HG02981 (cell line): ENCODE measurements around the gene TMSB15B.
A peak's percentile ranks its signal among the peaks of the same experiment; 100 is the strongest.
"Not testable (repeated sequence)": the region's sequence is repeated elsewhere in the genome, so short reads cannot be mapped to it uniquely, and the experiment has no call there.

Experiments used
- ATAC-seq: cut with Tn5 transposase; IDR thresholded peaks from one replicate; pipeline ENCODE4 v1.9.1; 2021; ENCODE audit warnings: mild to moderate bottlenecking, moderate library complexity; ENCODE audit not compliant: unreplicated experiment

The TMSB15B gene

DNA sequence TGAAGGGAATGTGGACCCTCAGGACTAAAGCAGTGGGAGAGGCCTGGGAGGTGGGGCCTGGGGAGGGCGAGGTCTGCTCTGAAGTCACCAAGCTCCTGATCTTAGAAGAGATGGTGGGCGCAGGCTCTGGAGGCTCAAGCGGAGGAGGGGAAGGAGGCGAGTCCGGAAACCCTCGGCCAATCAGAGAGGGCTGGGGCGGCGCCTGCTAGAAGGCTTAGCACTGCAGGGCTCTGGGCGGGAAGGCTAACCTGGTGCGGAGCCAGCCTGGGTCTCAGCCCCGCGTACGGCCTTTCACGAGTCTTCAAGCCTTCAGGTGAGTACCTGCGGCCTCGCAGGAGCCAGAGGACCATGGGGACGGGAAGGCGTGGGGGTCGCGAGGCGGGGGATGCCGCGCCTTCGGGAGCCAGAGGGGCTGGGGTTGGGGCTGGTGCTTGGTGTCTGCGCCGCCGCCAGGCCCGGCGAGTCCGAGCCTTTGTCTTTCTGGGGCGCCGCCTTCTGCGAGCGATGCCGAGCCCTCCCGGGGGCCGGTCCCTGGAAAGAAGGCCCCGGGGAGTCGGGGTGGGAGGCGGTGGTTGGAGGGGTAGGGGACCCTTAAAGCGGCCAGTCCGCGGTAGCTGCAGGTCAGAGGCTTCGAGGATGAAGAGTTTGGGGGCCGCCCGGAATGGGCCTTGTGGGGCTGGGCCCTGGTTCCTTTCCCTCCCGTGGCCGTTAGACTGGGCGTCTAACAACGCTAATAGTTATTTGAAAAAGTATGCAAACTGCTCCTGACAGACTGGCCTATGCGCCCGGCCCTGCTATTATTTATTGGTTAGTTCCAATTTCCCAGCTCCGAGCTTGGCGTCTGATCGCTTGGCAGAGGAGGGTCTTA is at the start of gene TMSB15B:
Gene TMSB15B (plus strand): TSS at position 217 of the 868 bp plus-strand sequence.
- ATAC-seq, result peak; percentile 99

DNA sequence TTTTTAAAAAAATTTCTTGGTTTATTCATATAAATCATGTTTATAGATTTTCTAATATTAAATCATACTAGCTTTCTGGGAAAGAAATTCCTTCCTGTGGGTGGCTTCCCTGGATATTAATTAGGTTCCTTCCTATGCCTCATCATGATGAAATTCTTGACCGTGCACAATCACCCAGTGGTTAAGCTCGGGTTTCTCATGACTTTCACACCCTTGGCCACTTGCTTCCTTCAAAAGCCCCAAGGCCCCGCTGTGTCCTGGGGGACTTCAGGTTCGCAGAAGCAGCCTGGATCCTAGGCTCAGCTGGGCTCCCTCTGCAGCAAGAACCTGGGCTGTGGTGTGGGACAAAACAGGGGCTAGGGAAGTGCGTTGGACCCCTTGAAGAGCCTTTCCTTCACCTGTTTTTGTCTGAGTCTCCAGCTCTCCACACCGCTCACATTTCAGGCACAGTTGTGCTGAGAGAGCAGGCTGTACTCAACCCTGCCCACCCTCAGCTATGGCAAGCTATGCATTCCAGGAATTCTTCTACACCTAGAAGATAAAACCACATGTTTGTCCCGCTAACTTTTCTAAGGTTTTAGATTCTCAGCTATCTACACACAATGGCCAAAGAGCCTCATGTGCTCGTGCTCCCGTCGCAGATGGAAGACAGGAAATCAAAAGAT is 48.9 kb upstream of the TMSB15B start:
- ATAC-seq, result no peak

DNA sequence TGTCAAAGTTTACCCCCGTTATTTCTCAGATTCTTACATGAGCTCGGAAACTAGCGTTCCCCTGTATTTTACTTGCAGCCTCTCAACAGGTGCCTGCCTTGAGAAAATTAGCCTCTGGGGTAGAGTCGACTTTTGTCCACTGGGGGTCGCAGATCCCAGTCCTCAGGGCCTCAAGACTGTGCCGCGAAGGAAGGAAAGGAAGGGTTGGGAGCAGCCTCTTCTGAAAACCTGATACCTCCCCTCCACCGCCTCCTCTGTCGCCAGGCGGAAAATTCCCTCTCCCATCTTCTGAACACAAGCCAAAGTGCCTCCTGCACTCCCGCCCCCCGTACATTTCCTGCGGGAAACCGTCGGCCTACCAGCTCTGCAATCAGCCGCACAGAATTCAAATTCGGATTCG is 44.4 kb upstream of the TMSB15B start:
- ATAC-seq, result peak; percentile 33

DNA sequence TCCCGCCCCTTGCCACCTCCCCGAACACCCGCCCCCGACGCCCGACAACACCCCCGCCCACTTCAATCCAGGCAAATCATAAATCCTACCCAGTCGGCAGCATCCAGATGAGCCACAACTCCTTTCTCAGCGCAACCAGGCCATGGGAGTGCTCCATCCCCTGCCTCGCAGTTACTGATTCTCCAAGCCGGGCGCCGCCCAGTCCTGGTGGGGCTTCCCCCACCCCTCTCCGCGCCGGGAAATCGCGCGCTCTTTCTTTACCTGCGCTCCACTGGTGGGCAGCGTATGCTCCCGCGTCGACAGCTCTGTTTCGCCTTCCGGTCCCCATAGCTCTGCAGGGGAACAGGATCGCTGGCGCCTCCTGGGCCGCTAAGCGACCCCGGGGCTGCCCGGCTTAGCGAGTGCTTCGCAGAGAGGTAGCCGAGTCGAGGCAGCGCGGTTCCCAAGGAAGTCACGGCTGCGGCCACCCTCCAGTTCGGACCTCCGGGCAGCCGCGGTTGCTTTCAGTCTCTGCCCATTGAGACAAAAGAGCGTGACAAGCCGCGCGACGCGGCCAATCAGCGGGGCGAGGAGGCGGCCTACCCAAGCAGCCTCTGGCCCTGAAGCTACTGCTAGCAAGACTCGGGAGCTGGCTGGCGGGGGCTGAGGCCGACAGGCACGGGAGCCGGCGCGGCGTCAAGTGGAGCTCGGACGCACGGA is 43.7 kb upstream of the TMSB15B start:
- peak; percentile 51 for ATAC-seq

DNA sequence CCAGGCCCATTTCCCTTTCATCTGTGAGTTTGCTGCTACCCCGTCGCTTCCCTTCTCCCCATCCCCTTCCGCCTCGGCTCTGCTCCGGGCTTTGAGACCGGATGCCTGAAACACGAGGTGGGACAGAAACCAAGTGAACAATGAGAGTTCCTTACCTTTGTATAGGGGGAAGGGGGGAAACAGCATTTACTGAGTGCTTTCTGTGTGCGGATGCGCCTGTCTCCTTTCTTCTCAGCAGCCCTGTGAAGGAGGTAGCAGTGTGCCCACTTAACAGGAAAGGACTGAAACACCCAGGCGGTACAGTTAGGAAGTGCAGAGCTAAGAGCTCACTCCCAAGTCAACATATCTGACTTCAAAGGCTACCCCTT is 43.2 kb upstream of the TMSB15B start:
- peak; percentile 50 for ATAC-seq

DNA sequence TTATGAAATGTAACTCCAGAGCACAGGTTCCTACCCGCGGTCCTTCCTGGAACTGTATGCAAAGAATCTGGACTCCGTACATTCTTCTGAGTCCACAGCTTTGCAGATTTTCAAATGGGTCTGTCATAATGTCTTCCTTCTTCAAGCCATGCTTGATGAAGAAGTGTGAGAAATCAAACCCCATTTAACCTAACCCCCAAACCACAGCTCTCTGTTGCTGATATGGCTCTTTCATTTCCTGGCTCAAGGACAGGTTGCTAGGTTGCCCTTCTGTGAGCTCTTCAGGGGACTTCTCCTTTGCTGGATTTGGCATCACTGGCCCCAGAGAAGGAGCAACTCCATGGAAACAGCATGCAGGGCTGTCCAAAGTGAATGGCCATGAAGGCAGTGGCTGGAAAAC is 41.9 kb upstream of the TMSB15B start:
- ATAC-seq, result peak; percentile 52

DNA sequence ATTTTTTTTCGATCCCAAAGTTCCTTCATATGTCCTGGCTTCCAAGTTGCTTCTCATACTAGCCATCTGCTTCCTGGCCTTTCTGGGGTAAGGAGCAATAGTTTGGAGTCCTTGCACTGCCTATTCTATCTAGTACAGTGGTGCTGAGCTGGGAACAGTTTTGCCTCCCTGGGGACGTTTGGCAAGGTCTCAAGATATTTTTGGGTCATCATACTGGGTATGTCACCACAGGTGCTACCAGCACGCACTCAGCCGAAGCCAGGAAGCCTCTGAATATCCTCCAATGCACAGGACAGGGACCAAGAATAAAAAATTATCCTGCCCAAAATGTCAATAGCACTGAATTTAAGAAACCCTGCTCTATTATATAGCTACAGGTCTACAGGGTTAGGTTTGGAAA is 35.4 kb upstream of the TMSB15B start:
- no peak for ATAC-seq

DNA sequence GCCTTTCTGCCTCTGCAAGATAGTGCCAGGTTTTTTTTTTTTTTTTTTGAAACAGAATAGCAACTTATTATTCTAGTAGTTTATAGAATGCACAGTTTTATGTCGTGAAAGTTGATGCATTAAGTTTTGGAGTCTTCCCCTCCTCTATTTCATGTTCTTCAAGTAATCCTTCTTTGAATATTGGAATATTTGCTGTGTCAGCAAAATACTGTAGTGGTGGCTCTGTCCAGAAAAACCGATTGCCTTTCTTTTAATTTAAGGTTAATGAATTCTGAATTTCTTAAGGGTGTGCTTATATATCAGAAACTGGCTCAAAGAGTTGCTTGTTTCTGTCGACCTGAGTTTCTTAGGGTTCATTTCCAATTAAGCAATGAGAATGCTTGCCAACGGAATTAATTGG is 34.8 kb upstream of the TMSB15B start:
- ATAC-seq, result no peak

DNA sequence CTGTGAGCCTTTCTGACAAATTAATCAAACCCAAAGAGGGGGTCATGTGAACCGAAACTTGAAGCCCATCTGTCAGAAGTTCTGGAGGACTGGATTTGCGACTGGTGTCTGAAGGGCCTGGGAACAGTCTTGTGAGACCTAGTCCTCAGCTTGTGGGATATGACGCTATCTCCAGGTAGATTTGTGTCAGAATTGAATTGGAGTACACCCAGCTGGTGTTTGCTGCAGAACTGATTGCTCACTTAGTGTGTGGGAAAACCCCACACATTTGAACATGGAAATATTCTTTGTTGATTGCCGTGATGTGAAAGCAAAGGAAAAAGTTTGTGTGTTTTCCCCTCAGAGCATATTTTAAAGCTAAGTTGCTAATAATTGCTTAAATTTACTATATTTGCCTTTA is 30.3 kb upstream of the TMSB15B start:
- ATAC-seq, result peak; percentile 76

DNA sequence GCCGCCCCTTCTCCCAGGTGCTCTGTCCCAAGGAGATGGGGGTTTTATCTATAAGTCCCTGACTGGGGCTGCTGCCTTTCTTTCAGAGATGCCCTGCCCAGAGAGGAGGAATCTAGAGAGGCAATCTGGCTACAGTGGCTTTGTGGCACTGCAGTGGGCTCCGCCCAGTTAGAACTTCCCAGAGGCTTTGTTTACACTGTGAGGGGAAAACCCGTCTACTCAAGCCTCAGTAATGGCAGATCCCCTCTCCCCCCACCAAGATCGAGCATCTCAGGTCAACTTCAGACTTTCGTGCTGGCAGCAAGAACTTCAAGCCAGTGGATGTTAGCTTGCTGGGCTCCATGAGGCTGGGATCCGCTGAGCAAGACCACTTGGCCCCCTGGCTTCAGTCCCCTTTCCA is 22.2 kb upstream of the TMSB15B start:
- ATAC-seq, result not testable (repeated sequence)

DNA sequence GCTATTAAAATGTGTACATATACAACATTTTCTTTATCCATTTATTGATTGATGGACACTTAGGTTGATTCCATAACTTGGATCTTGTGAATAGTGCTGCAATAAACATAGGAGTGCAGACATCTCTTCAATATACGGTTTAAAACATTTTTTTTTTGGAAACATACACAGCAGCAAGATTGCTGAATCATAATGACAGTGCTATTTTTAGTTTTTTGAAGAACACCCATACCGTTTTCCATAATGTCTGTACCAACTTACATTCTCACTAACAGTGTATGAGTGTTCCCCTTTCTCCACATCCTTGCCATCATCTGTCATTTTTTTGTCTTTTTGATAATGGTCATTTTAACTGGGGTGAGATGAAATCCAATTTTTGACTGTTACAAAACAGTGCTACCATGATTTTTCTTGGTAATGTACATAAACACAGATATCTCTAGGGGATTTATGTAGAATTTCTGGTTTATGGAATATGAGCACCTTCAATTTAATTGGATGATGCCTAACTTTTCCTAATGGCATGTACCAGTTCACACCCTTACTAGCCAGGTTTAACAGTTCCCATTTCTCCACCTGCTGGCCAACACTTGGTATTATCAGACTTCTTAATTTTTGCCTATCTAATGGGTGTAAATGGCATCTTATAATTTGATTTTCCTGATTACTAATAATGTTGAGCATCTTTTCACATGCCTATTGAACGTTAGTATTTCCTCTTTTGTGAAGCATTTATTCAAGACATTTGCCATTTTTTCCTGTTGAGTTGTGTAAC is 21.0 kb upstream of the TMSB15B start:
- no peak for ATAC-seq

DNA sequence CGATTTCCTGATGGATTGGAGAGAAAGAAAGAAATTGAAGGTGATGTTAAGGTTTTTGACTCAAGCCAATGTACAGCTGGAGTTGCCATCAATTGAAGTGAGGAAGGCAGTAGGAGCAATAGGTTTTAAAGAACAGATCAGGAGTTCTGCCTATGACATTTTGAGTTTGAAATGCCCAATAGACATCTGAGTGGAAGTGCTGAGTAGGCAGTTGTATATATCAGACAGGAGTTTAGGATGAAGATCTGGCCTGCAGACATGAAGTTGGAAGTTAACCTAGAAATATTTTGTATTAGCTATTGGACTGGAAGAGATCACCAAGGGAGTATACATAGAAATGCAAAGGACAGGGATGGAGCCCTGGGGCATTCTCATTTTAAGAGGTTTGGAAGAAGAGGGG is 12.9 kb upstream of the TMSB15B start:
- ATAC-seq, result no peak

DNA sequence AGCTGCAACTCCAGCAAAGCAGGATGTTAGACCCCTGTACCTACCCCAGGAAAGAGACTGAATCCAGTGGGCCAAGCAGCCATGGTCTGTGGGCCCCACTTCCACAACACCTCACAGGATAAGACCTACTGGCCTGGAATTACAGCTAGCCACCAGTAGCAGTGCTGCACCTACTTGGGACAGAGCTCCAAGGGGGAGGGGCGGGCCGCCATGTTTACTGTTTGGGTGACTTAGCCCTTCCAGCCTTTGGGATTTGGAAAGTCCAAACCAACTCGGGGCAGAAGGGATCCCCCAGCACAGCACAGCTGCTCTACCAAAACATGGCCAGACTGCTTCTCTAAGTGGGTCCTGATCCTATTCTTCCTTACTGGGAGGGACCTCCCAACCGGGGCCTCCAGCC is 9.1 kb upstream of the TMSB15B start:
- ATAC-seq, result no peak

DNA sequence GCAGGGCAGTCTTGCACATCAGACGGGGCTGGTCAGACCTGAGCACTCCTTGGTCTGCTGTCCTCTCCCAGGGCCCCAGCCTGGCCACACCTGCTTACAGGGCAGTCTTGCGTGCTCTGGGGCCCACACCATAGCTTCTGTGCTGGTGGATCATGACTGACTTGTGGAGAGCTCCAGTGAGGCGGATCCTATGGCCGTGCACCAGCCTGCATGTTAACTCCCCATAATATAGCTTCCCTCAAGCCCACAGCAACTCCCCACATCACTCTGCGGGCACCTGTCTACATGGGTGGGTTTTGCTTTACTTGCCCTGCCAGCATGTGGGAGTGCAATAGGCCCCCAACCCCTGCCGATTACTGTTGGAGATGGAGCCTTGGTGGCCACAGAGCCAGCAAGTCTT is 8.2 kb upstream of the TMSB15B start:
- ATAC-seq, result no peak

DNA sequence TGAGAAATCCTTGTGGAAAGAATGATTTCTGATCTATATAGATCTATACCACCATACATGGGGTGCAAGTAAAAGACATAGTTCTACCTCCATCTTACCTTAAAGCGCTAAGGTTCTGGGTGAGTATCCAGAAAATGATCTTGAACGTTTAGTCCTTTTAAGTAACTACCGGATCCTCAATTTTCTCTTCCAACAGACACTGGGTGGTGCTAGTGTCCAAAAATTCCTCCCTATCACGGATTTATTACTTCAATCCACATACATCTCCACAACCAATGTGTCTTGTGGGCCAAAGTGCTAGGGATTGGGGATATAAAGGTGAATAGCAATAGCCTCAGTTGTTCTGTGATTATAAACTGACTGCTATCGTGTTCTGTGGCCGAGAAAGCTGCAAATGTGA is 1.8 kb upstream of the TMSB15B start:
- ATAC-seq, result not testable (repeated sequence)

DNA sequence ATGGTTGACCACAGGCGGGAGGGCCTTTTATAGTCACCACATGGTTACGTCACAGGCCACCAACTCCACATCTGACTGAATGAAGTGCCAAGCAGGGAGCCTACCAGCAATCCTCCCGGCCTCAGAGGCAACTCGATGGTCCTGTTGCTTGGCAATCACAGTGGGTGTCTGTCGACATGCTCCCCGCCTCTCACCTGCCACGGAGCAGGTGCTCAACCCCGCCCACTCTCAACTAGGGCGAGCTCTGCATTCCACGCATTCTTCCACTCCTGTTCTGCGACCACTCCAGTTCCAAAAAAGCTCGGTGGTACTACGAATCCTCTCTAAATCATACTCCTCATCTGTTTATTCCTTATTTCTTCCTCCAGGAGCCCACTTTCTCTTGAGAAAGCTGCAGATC is 21.1 kb downstream of the TMSB15B start:
- ATAC-seq, result not testable (repeated sequence)

DNA sequence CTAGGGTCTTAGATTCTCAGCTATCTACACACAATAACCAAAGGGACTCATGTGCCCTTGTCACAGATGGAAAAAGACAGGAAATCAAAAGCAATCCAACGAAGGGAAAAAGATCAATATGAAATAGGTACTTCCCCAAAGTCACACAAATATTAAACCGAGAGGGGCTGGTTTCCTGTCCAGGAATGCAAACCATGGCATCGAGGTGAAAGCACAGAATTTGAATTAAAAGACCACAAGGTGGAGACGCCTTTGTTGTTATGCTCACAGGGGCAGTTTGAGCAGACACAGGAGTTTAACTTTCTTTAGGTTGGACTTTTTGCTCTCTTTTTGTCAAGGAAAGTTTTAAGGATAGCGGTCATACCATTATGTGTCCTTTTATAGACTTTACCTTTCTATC is 36.8 kb downstream of the TMSB15B start:
- ATAC-seq, result peak; percentile 93

DNA sequence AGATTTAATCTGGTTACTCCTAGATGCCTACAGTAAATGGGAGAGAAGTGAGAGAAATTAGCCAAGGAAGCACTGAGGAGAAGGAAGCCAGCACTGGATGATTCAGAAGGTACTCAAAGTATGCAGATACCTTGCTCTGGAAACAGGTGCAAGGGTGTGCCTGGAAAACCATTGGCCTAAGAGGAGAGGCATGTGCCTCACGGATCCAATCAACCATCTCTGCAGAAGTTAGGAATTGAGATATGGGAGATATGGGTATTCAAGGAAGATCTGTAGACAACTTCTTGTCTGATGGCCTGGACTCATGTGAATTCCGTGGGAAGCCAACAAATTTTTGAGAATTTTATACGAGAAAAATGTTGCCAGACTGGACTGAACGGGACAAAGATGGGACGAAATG is 46.4 kb downstream of the TMSB15B start:
- no peak for ATAC-seq

DNA sequence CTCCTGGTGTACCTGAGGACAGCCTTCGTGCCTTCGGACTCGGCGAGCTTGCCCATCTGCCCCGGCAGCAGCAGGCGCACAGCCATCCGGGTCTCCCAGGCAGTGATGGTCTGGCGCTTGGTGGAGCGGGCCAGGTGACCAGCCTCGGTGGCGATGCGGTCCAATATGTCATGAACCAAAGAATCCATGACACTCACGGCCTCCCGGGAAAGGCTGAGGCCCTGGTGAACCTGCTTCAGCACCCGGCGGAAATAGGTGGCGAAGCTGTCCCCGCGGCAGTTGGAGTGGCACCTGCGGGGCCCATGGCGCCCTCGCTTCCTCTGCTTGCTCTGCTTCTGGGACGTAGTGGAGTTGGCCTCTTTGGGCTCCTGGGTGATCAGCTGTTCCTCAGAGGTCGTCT is 50.7 kb downstream of the TMSB15B start:
- no peak for ATAC-seq

DNA sequence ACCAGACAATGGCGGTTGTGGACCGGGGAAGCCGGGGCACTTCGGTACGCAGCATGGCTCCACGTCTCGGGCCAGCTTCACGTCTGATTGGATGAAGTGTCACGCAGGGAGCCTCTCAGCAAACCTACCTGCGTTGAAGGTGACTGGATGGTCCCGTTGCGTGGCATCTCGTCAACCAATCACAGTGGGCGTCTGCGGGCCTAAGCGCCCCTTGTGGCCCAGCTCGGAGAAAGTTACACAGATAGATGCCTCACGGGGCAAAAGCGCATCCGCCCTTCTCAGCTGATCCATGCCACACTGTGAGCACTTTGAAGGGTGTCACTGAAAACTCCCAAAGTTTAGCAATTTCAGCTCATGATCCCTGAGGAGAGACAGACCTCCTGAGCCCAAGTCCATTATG is 51.2 kb downstream of the TMSB15B start, which contains the start of gene H2BW1:
Gene H2BW1 (minus strand): TSS at position 103 of the 400 bp plus-strand sequence. CDS start 132 bp downstream, outside the sequence.
- no peak for ATAC-seq

DNA sequence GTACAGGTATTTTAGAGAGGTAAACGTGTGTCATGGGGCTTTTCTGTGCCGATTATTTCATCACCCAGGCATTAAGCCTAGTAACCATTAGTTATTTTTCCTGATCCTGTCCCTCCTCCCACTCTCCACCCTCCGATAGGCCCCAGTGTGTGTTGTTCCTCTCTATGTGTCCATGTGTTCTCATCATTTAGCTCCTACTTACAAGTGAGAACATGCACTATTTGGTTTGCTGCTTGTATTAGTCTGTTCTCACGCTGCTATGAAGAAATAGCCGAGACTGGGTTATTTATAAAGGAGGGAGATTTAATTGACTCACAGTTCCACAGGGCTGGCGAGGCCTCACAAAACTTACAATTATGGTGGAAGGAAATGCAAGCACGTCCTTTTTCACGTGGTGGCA is 53.1 kb downstream of the TMSB15B start:
- not testable (repeated sequence) for ATAC-seq
